GM04503 (cell line): Measurements from ENCODE around the gene ITIH1.

Experiments
- DNase-seq: peaks from one replicate; pipeline ENCODE4 v3.0.0-alpha.2; 2012; ENCODE audit warnings: low read depth

Gene ITIH1

GRCh38 chr3:52816199-52816598, 38.8 kb downstream of the ITIH1 start:
- no peak for DNase-seq

GRCh38 chr3:52816654-52817053, 39.3 kb downstream of the ITIH1 start:
- DNase-seq, result no peak

GRCh38 chr3:52817221-52817620, 39.8 kb downstream of the ITIH1 start:
- DNase-seq, result no peak

- DNase-seq, result no peak
These were observed 40.5 kb downstream of the ITIH1 start for GRCh38 chr3:52817860-52818259.

GRCh38 chr3:52819936-52820335, 42.5 kb downstream of the ITIH1 start:
- DNase-seq, result no peak

GRCh38 chr3:52820736-52821135, 43.3 kb downstream of the ITIH1 start:
- DNase-seq, result no peak

- DNase-seq, result no peak
These were observed 45.0 kb downstream of the ITIH1 start for GRCh38 chr3:52822363-52822762.

- DNase-seq, result no peak
These were observed 46.6 kb downstream of the ITIH1 start for GRCh38 chr3:52824037-52824436.

GRCh38 chr3:52827441-52827840, 50.0 kb downstream of the ITIH1 start:
- DNase-seq, result no peak

GRCh38 chr3:52827866-52828376, 50.5 kb downstream of the ITIH1 start:
- DNase-seq, result no peak

- DNase-seq, result no peak
These were observed 52.1 kb downstream of the ITIH1 start for GRCh38 chr3:52829482-52829881.

- DNase-seq, result no peak
These were observed 52.6 kb downstream of the ITIH1 start for GRCh38 chr3:52829906-52830463.

- no peak for DNase-seq
These were observed 53.3 kb downstream of the ITIH1 start, which contains the start of gene ITIH4 for GRCh38 chr3:52830535-52831258. TSS of gene ITIH4 (minus strand) at chr3:52830672. CDS start at chr3:52830642, 30 bp downstream.

- DNase-seq, result peak; percentile 56
These were observed 54.3 kb downstream of the ITIH1 start for GRCh38 chr3:52831500-52832301.

GRCh38 chr3:52833202-52833601, 55.8 kb downstream of the ITIH1 start:
- DNase-seq, result no peak

GRCh38 chr3:52834871-52835501, 57.6 kb downstream of the ITIH1 start, which contains the start of gene MUSTN1:
TSS of gene MUSTN1 (minus strand) at chr3:52835019. CDS start at chr3:52834948, 71 bp downstream.
- no peak for DNase-seq

- DNase-seq, result no peak
These were observed 58.5 kb downstream of the ITIH1 start for GRCh38 chr3:52835766-52836470.

GRCh38 chr3:52836471-52836845, 59.1 kb downstream of the ITIH1 start:
- DNase-seq, result no peak

- DNase-seq, result no peak
These were observed 59.6 kb downstream of the ITIH1 start for GRCh38 chr3:52836986-52837385.

GRCh38 chr3:52838561-52839267, 61.3 kb downstream of the ITIH1 start:
- DNase-seq, result no peak

- no peak for DNase-seq
These were observed 61.8 kb downstream of the ITIH1 start for GRCh38 chr3:52839268-52839575.
